Activated CD8-positive, alpha-beta T cell treated with anti-CD3 and anti-CD28 coated beads, Interleukin-2, amount 10 ng/mL, durations not matched to agents 7 days and 5 days (primary cell): ENCODE data around the gene TUBB8. TPM values are rescaled to one million over a fixed set of nuclear protein-coding genes. Genes with fewer than 3 reads are reported as not detected.
"Not testable (repeated sequence)": the region's sequence is repeated elsewhere in the genome, so short reads cannot be mapped to it uniquely, and the experiment has no call there.

Source experiments
- ATAC-seq: fragments of 150-1000 bp; cut with Tn5 transposase; one replicate; pipeline ENCODE4 v1.10.0; 2021; ENCODE audit warnings: moderate library complexity
- CTCF ChIA-PET: fragments of 350-600 bp; sonication (Branson Sonifier 250); formaldehyde crosslinking; loops from one replicate; lab custom pipeline; 2021; ENCODE audit warnings: antibody characterized with exemption; lab: Charles Lee
- POLR2A ChIA-PET: fragments of 350-600 bp; sonication (Branson Sonifier 250); formaldehyde crosslinking; loops from one replicate; lab custom pipeline; 2021; ENCODE audit warnings: antibody characterized with exemption; lab: Charles Lee
- DNase-seq: peaks from one replicate; pipeline ENCODE4 v3.0.0-alpha.2; 2020
- H3K27ac Mint-ChIP-seq: one replicate; pipeline ENCODE4 v1.8.0; 2021; ENCODE audit warnings: mild to moderate bottlenecking, mixed read lengths
- H3K27me3 Mint-ChIP-seq: one replicate; pipeline ENCODE4 v1.8.0; 2021; ENCODE audit warnings: low read depth, mixed read lengths
- H3K36me3 Mint-ChIP-seq: one replicate; pipeline ENCODE4 v1.8.0; 2021; ENCODE audit warnings: low read depth, mixed read lengths
- H3K4me1 Mint-ChIP-seq: one replicate; pipeline ENCODE4 v1.8.0; 2021; ENCODE audit warnings: low read depth, mixed read lengths
- H3K4me3 Mint-ChIP-seq: one replicate; pipeline ENCODE4 v1.8.0; 2021; ENCODE audit warnings: mild to moderate bottlenecking, mixed read lengths
- H3K9me3 Mint-ChIP-seq: one replicate; pipeline ENCODE4 v1.8.0; 2022; ENCODE audit warnings: mixed read lengths; ENCODE audit not compliant: insufficient read depth
- total RNA-seq, 2 experiments: library from RNA; stranded (reverse); gene quantifications; one replicate each; pipeline ENCODE4 v1.2.3, GENCODE V29; 2021

TUBB8 gene
- total RNA-seq, 2 experiments from 2014 or later, result not detected

- H3K36me3 Mint-ChIP-seq, result not testable (repeated sequence)
These were observed 36.4 kb downstream of the TUBB8 start for GRCh38 chr10:12444-13314.

GRCh38 chr10:11260-11659 is 37.8 kb downstream of the TUBB8 start:
- ATAC-seq, H3K9me3 Mint-ChIP-seq, H3K27me3 Mint-ChIP-seq, H3K4me1 Mint-ChIP-seq, H3K4me3 Mint-ChIP-seq, DNase-seq, H3K36me3 Mint-ChIP-seq, H3K27ac Mint-ChIP-seq, CTCF ChIA-PET, POLR2A ChIA-PET: not testable (repeated sequence)

More at GRCh38 chr10:12444-13314, 36.4 kb downstream of the TUBB8 start:
- H3K9me3 Mint-ChIP-seq, CTCF ChIA-PET, H3K4me1 Mint-ChIP-seq, H3K4me3 Mint-ChIP-seq, DNase-seq, POLR2A ChIA-PET, H3K27ac Mint-ChIP-seq, H3K27me3 Mint-ChIP-seq: not testable (repeated sequence)
- ATAC-seq, result peak; percentile 36

GRCh38 chr10:10261-10971 is 38.7 kb downstream of the TUBB8 start:
- DNase-seq, ATAC-seq, POLR2A ChIA-PET, H3K27ac Mint-ChIP-seq, H3K4me3 Mint-ChIP-seq, CTCF ChIA-PET, H3K27me3 Mint-ChIP-seq, H3K4me1 Mint-ChIP-seq, H3K36me3 Mint-ChIP-seq, H3K9me3 Mint-ChIP-seq: not testable (repeated sequence)

Other genes with a start within 250 kb of the TUBB8 start
- 10 to 100 TPM; 41.3 to 42.0 TPM for gene ZMYND11, start 86.2 kb upstream of the TUBB8 start, total RNA-seq